22Rv1 (cell line): ENCODE data around the gene FYN.

Source experiments
- ZFX ChIP-seq: fragments of 450-650 bp; IDR thresholded peaks from 2 replicates; pipeline ENCODE4 v1.6.1; 2017; ENCODE audit warnings: antibody characterized with exemption, borderline replicate concordance
- TF ChIP-seq, protein P1 (sequence below): fragments of 450-650 bp; IDR thresholded peaks from 2 replicates; pipeline ENCODE4 v1.5.1; 2017; ENCODE audit warnings: mild to moderate bottlenecking

DNA sequence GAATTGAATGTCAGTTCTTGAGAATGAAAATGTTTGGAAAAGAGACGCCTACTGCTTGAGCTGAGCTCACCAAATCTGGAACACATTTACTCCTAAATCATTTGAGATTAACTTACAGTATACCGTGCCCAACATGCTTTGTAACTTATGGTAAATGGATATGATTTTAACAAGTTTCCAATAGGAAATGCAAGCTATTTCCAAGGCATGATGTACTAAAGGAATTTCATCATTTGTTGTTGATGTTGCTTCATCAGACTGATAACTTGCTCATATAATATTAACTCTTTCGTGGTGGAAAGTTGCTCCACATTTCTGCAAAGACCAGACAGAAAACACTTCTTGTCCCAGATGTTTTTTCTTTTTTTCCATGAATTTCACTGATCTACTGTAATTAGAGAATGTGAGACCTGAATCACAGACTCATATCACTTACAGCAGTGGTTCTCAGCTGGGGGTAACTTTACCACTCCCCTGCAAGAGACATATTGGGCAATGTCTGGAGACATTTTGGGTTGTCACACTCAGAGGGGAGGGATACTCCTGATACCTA lies 151.0 kb downstream of the FYN start:
- TF ChIP-seq, protein P1, sequence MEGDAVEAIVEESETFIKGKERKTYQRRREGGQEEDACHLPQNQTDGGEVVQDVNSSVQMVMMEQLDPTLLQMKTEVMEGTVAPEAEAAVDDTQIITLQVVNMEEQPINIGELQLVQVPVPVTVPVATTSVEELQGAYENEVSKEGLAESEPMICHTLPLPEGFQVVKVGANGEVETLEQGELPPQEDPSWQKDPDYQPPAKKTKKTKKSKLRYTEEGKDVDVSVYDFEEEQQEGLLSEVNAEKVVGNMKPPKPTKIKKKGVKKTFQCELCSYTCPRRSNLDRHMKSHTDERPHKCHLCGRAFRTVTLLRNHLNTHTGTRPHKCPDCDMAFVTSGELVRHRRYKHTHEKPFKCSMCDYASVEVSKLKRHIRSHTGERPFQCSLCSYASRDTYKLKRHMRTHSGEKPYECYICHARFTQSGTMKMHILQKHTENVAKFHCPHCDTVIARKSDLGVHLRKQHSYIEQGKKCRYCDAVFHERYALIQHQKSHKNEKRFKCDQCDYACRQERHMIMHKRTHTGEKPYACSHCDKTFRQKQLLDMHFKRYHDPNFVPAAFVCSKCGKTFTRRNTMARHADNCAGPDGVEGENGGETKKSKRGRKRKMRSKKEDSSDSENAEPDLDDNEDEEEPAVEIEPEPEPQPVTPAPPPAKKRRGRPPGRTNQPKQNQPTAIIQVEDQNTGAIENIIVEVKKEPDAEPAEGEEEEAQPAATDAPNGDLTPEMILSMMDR, result no peak
- no peak for TF ChIP-seq ZFX
